ENCODE measurements around the gene PRM2.
"Not testable (repeated sequence)": the region's sequence is repeated elsewhere in the genome, so short reads cannot be mapped to it uniquely, and the experiment has no call there.

PRM2 gene

GRCh38 chr16:11307639-11308492 is 31.6 kb upstream of the PRM2 start:
- FAIRE-seq, result no peak

GRCh38 chr16:11306997-11307638 is 30.8 kb upstream of the PRM2 start:
- FAIRE-seq (no peak), DNase-seq (ENCODE audit: low spot score) (no peak)

More at GRCh38 chr16:11307639-11308492, 31.6 kb upstream of the PRM2 start:
- no peak for DNase-seq (ENCODE audit: low spot score)

DNA sequence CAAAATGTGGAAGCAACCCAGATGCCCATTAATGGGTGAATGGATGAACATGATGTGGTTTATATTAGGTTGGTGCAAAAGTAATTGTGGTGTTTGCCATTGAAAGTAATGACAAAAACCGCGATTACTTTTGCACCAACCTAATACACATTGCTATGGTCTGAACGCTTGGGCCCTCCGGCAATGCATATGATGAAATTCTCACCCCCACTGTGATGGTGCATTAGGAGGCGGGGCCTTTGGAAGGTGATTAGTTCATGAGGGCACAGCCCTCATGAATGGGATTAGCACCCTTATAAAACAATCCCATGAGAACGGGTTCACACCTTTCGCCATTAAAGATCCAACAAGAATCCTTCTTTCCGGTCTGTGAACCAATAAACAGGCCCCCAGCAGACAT is 30.1 kb upstream of the PRM2 start:
- no peak for FAIRE-seq

GRCh38 chr16:11303405-11304138 is 27.3 kb upstream of the PRM2 start:
- DNase-seq (ENCODE audit: low spot score), result no peak
- no peak for FAIRE-seq

More for the DNA sequence above, 30.1 kb upstream of the PRM2 start:
- no peak for DNase-seq (ENCODE audit: low spot score)

GRCh38 chr16:11302977-11303376 is 26.7 kb upstream of the PRM2 start:
- DNase-seq (ENCODE audit: low spot score) (no peak), FAIRE-seq (no peak)

DNA sequence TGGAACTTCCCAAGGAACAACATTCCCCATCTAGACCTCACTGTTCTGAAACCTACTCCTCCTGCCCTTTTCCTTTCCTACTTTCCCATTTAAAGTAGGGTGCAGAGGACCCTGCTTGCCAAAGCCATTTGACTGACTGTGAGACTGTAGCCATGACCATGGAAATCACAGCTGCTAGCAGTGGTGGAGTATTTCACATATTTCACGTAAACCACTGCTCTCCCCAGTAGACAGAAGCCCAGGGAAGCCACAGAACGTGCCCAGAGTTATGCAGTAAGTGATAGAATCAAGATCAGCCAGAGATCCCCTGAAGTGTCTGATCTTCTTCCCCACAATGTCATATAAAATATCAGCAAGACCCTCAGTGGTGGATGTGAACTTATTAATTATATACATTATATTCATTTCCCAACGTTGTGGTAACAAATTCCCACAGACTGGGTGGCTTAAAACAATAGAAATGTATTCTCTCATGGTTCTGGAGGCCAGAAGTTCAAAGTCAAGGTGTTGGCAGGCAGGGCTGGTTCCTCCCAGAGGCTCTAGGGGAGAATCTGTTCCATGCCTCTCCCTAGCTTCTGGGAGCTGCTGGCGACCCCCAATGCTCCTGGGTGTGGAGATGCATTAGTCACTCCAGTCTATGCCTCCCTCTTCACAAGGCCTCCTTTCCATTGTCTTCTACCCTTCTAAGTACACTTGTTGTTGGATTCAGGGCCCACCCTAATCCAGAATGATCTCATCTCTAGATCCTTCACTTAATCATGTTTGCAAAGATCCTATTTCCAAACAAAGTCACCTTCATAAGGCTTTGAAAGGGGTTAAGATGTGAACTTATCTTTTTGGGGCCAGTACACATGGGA is 25.6 kb upstream of the PRM2 start:
- FAIRE-seq (no peak), DNase-seq (ENCODE audit: low spot score) (no peak)

DNA sequence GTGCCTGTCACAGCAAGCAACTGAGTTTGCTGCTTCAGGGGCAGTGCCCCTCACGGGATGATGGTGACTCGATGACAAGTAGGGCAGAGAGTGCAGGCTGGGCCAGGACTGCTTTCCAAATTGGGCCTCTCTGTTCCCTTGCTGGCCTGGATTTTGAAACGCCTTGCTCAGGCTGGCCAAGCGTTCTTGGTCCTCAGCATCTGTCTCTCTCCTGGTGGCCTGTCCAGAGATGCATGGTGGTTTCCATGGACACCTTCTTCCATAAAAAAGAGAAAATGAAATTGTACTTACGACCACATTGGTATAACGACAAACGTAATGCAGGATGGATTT is 24.2 kb upstream of the PRM2 start:
- FAIRE-seq, result no peak
- DNase-seq (ENCODE audit: low spot score), result no peak

GRCh38 chr16:11299865-11300559 is 23.7 kb upstream of the PRM2 start:
- no peak for FAIRE-seq
- DNase-seq (ENCODE audit: low spot score), result no peak

DNA sequence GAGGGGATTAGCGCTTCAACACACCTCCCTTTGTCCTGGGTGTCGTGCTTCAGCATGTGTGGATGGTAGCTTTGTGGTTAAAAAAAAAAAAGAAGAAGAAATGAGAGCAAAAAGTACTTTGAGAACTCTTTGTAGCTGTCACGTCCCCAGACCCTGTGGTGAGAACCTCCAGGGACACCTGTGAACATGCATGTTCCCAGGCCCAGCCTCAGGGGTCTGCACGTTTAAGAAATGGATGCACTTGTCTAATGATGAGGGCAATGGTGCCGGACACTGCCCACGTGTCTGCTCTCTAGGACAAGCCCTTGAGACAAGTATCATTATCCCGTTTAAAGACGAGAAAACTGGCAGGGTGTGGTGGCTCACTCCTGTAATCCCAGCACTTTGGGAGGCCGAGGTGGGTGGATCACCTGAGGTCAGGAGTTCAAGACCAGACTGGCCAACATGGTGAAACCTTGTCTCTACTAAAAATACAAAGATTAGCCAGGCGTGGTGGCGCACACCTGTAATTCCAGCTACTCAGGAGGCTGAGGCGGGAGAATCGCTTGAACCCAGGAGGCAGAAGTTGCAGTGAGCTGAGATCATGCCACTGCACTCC is 22.8 kb upstream of the PRM2 start:
- FAIRE-seq; DNase-seq (ENCODE audit: low spot score): not testable (repeated sequence)

DNA sequence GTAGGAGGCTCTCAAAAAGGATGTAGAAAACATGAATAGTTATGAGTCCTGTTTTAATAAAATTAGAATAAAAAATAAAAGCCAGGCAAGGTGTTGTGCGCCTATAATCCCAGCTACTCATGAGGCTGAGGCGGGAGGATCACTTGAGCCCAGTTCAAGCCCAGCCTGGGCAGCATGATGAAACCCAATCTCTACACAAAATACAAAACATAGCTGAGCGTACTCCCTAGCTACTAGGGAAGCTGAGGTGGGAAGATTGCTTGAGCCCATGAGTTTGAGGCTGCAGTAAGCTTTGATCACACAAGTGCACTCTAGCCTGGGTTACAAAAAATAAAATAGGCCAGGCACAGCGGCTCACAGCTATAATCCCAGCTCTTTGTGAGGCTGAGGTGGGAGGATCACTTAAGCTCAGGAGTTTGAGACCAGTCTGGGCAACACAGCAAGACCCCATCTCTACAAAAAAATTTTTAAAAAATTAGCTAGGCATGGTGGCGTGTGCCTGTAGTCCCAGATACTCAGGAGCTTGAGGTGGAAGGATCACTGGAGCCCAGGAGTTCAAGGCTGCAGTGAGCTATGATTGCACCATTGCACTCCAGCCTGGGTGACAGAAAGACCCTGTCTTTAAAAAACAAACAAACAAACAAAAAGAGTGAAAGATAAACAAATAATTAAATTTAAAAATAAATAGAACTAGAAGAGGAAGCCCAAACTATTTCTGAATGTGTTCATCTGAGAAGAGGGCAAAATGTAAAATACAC is 22.0 kb upstream of the PRM2 start:
- no peak for FAIRE-seq
- DNase-seq (ENCODE audit: low spot score), result no peak

DNA sequence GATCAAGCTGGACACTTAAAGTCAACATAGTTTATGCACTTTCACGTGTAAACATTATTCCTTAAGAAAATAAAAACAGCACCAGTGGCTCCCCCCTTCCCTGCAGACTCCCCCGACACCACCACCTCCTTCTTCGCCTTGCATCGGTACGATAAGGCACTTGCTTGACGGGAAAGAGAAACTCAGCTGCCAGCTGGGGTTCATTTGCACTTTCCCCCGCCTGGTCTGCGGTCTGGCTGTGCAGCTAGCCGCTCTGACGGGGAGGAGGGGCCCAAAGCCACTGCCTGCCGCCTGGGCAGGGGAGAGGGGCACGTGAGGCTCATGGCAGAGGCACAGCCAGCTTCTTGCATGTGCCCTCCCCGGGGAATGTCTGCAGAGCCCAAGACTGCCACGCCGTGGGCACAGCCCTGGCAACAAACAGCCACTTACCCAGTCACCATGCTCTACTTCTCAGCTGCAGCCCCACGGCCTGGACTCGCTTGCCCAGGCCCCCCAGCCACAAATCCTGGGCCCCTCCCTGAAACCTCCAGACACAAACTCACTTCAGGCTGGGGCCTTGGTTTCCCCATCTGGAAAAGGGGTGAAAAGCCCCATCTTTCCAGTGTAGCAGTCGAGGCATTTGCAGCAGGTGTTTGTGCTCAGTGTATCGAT is 21.3 kb upstream of the PRM2 start:
- DNase-seq (ENCODE audit: low spot score), result peak; percentile 37
- FAIRE-seq, result no peak

DNA sequence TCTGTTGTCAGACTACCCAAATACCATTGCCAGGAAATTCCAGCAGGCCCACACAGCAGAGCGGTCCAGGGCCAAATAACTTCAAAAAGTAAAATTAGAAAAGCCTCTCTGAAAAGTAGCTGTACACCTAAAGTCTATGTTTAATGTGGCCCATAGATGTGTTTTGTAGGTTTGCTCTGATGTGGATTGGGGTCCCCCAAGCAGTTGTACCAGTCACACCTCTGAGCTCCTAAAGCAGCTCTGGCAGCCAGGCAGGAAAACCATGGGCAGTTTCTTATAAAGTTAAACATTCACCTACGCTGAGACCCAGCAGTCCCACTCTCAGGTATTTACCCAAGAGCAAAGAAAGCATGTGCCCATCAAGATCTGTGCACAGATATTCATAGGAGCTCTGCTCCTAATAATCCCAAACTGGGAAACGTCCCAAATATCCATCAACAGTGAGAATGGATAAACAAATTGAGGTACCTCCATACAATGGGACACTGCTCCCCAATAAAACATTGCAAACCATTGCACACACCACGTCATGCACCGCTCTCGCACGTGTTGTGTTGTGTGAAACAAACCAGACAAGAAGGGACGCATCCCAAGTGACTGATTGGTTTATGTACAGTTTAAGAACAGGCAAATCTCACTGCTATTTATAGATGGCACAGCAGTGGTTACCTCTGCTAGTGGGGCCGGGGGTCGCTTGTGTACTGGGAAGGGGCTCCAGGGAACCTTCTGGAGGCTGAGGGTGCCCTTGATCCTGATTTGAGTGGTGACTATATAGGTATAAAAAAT is 20.6 kb upstream of the PRM2 start:
- DNase-seq (ENCODE audit: low spot score) (no peak), FAIRE-seq (no peak)

- FAIRE-seq (no peak), DNase-seq (ENCODE audit: low spot score) (no peak)
Observed at GRCh38 chr16:11296351-11296705, 20.0 kb upstream of the PRM2 start.

GRCh38 chr16:11295672-11296071 is 19.4 kb upstream of the PRM2 start:
- FAIRE-seq, result no peak
- DNase-seq (ENCODE audit: low spot score), result no peak

- no peak for DNase-seq (ENCODE audit: low spot score)
- FAIRE-seq, result no peak
Observed at GRCh38 chr16:11292076-11292748, 15.9 kb upstream of the PRM2 start.

DNA sequence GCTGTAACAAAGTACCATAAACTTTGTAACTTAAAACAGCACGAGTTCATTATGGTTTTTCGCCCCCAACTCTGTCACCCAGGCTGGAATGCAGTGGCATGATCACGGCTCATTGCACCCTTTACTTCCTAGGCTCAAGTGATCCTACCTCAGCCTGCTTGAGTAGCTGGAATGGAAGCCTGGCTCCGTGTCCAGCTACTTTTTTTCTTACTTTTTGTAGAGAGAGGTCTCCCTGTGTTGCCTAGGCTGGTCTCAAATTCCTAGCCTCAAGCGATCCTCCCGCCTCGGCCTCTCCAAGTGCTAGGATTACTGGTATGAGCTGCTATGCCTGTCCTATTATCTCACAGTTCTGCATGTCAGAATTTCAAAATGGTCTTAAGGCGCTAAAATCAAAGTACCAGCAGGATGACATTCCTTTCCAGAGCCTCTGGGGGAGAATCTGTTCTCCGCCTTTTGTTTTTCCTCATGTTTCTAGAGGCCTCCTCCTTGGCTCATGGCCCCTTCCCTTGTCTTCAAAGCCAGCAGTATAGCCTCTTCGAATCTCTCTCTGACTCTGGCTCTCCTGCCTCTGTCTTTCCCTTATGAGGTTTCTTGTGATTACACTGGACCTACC is 14.9 kb upstream of the PRM2 start:
- no peak for DNase-seq (ENCODE audit: low spot score)
- FAIRE-seq, result no peak

DNA sequence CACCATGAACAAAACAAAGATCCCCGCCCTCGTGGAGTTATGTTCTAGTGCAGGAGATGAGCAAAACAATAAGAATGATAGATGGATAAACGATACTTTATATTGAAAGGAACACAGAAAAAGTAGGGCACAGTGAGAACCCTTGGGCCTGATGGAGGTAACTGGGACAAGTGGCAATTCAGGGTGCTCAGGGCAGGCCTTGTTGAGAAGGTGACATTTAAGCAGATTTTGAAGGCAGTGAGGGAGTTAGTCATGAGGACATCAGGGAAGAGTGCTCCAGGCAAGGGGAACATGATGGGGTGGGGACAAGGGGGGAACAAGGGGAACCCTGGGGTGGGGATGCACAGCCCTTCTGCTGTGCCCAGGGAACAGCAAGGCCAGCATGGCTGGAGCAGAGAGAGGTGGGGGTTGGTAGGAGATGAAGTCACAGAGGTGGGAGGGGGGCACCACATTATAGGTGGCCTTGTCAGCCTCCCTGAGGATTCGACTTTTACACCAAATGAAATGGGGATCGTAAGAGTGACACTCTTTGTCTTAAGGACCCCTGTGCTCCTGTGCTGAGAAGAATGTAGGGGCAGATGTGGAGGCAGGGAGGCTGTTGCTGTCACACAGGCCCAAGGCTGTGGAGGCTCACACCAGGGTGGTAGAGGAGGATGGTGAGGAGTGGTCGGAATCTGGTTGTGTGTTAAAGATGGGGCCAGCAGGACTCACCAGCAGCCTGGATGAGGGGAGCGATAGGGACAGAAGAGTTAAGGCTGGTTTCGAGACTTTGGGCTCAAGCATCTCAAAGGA is 14.0 kb upstream of the PRM2 start:
- FAIRE-seq (no peak), DNase-seq (ENCODE audit: low spot score) (no peak)
